Skin epidermis (tissue), 12 donors: ENCODE measurements around the gene SLC25A22.

Experiments
- H3K27ac ChIP-seq, 21 experiments: fragments of 200-600 bp; sonication (generic) in 11 of 21; one replicate each; pipeline ENCODE4 v1.5.0; 2020; ENCODE audit warnings: mild to moderate bottlenecking in 3 of 21, inconsistent platforms in 2 of 21, moderate library complexity in 2 of 21
- H3K4me3 ChIP-seq, 7 experiments: fragments of 200-600 bp; sonication (generic) in 2 of 7; one replicate each; pipeline ENCODE4 v1.5.0; 2020; ENCODE audit warnings: inconsistent platforms in 2 of 7, mild to moderate bottlenecking in 2 of 7, moderate library complexity in 1 of 7

The SLC25A22 gene

GRCh38 chr11:811446-812245 lies 13.6 kb upstream of the SLC25A22 start:
- Histone ChIP-seq H3K27ac (peak overlapping the region in 8 of 21 experiments; percentile 2 to 100 (median 95)), H3K4me3 (peak overlapping the region in 2 of 7 experiments; percentile 84 to 95)

GRCh38 chr11:810040-810567 lies 12.0 kb upstream of the SLC25A22 start:
- H3K27ac ChIP-seq = peak overlapping the region; percentile 37 to 100 (median 98)

GRCh38 chr11:809287-810039 lies 11.4 kb upstream of the SLC25A22 start, which contains the start of gene RPLP2:
Gene RPLP2 (plus strand): TSS chr11:809967. CDS start chr11:810235, 268 bp downstream.
- H3K27ac ChIP-seq = peak within 1 kb of the TSS; percentile 83 to 100 (median 98)
- peak within 1 kb of the TSS; percentile 84 to 99 (median 96) for H3K4me3 ChIP-seq

More at GRCh38 chr11:810040-810567, 12.0 kb upstream of the SLC25A22 start:
- H3K4me3 ChIP-seq = peak overlapping the region; percentile 84 to 99 (median 96)

- Histone ChIP-seq H3K27ac (peak overlapping the region; percentile 83 to 100 (median 98)), H3K4me3 (peak overlapping the region; percentile 84 to 99 (median 96))
These were observed 10.6 kb upstream of the SLC25A22 start for GRCh38 chr11:808427-809286.

- peak overlapping the region in 20 of 21 experiments; percentile 71 to 94 (median 86) for H3K27ac ChIP-seq
- peak overlapping the region; percentile 55 to 72 (median 65) for H3K4me3 ChIP-seq
These were observed 6.5 kb upstream of the SLC25A22 start for GRCh38 chr11:804599-804964.

- peak overlapping the region in 15 of 21 experiments; percentile 71 to 94 (median 88) for H3K27ac ChIP-seq
- H3K4me3 ChIP-seq = peak overlapping the region; percentile 55 to 72 (median 65)
These were observed 5.9 kb upstream of the SLC25A22 start for GRCh38 chr11:803770-804598.

GRCh38 chr11:803467-803742 lies 5.3 kb upstream of the SLC25A22 start:
- Histone ChIP-seq H3K4me3 (no peak overlapping the region), H3K27ac (peak overlapping the region in 1 of 21 experiments; percentile 78)

GRCh38 chr11:802693-803466 lies 4.8 kb upstream of the SLC25A22 start:
- Histone ChIP-seq H3K27ac (no peak overlapping the region), H3K4me3 (no peak overlapping the region)

- Histone ChIP-seq H3K27ac (no peak overlapping the region), H3K4me3 (no peak overlapping the region)
These were observed 4.0 kb upstream of the SLC25A22 start for GRCh38 chr11:802018-802617.

GRCh38 chr11:801097-801780 lies 3.2 kb upstream of the SLC25A22 start:
- H3K27ac ChIP-seq = no peak overlapping the region
- H3K4me3 ChIP-seq = no peak overlapping the region

- Histone ChIP-seq H3K4me3 (no peak overlapping the region), H3K27ac (no peak overlapping the region)
These were observed 2.4 kb upstream of the SLC25A22 start for GRCh38 chr11:800473-800872.

- Histone ChIP-seq H3K27ac (no peak overlapping the region), H3K4me3 (no peak overlapping the region)
These were observed 1.7 kb upstream of the SLC25A22 start for GRCh38 chr11:799641-800316.

- H3K27ac ChIP-seq = peak overlapping the region; percentile 10 to 91 (median 84)
- H3K4me3 ChIP-seq = peak overlapping the region; percentile 63 to 90 (median 77)
These were observed 587 bp downstream of the SLC25A22 start for GRCh38 chr11:797296-798092.

- Histone ChIP-seq H3K4me3 (peak overlapping the region; percentile 63 to 90 (median 77)), H3K27ac (peak overlapping the region; percentile 14 to 91 (median 84))
These were observed 1.4 kb downstream of the SLC25A22 start for GRCh38 chr11:796565-797295.
